ENCODE results near the gene AGTRAP.

AGTRAP gene

DNA sequence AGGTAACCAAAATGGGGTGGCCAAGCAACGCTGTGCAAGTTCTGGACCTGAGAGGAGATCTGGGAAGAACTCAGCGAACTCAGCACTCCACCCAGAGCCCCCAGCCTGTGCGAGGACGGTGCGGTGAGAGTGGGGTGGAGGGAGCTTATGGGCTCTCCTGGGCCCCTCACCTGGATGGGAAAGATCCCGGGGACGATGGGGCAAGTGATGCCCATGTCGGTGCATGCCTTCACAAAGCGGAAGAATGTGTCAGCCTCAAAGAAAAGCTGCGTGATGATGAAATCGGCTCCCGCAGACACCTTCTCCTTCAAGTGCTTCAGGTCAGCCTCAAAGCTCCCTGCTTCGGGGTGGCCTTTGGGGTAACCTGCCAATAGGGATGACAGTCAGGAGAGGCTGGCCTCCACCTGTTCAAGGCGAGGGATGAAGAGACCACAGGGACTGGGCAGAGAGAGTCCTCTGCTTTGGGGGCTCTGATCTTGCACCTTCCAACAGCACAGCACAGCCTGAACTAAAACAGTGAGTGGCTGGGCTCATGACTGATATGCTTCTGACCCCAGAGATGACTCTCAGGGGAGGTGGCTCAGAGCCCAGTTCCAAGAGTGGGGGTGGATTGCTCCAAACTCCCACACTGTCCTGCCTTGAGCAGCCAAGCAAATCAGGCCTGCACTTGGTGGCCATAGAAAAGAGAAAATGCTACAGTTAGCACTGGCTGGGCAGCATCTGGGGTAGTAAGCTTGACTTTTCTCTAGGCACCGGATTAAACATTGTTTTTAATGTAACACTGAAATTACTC lies 60.3 kb downstream of the AGTRAP start:
- Histone ChIP-seq H3K4me3 (ENCODE audit: low read depth in 1 of 5, low read length in 5 of 5) (no peak overlapping the region), H3K27me3 (ENCODE audit: control insufficient read depth in 5 of 5, insufficient read depth in 4 of 5, low read length in 5 of 5) (no peaks in the 10 kb centered on the region), H3K36me3 (ENCODE audit: control insufficient read depth in 5 of 5, insufficient read depth in 5 of 5, low read length in 5 of 5) (peaks cover 0 to 74% (median 61%) of the 10 kb centered on the region in 5 donors), H3K9ac (ENCODE audit: low read length in 5 of 5) (no peak overlapping the region), H3K4me1 (ENCODE audit: control insufficient read depth in 5 of 5, insufficient read depth in 5 of 5, low read length in 5 of 5) (peaks cover 5 to 28% (median 13%) of the 10 kb centered on the region in 5 donors), H3K9me3 (ENCODE audit: control insufficient read depth in 5 of 5, low read length in 5 of 5) (no peaks in the 10 kb centered on the region), H3K27ac (ENCODE audit: low read depth, low read length) (no peak overlapping the region)

- H3K9ac ChIP-seq (ENCODE audit: low read length in 5 of 5): peak overlapping the region in 1 of 5 donors; percentile 26
- H3K4me1 ChIP-seq (ENCODE audit: control insufficient read depth in 5 of 5, insufficient read depth in 5 of 5, low read length in 5 of 5): peaks cover 2 to 31% (median 15%) of the 10 kb centered on the region in 5 donors
- H3K4me3 ChIP-seq (ENCODE audit: low read depth in 1 of 5, low read length in 5 of 5): no peak overlapping the region
- H3K27me3 ChIP-seq (ENCODE audit: control insufficient read depth in 5 of 5, insufficient read depth in 4 of 5, low read length in 5 of 5): no peaks in the 10 kb centered on the region
- peak overlapping the region; percentile 58 for H3K27ac ChIP-seq (ENCODE audit: low read depth, low read length)
- H3K36me3 ChIP-seq (ENCODE audit: control insufficient read depth in 5 of 5, insufficient read depth in 5 of 5, low read length in 5 of 5): peaks cover 0 to 64% (median 54%) of the 10 kb centered on the region in 5 donors
- H3K9me3 ChIP-seq (ENCODE audit: control insufficient read depth in 5 of 5, low read length in 5 of 5): no peaks in the 10 kb centered on the region
These were observed 61.7 kb downstream of the AGTRAP start for GRCh38 chr1:11797525-11798216.

DNA sequence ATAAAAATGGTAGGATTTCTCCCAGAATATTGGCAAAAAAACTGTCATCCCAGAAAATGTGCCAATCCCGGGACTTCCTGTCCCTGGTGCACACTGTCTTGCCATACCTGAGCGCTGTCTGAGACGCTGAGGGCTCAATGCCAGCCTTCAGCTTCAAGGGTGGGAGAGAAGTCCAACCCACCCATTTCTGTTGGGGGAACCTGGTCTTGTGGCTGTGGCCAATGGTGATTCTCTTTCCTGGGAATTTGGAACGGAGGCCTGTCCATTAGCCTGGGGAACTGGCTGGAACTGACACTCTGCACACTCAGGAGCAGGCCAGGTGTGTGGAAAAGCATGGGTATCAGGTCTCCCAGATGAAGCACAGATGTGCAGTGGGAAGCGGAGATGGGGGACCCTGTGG lies 63.2 kb downstream of the AGTRAP start:
- H3K27me3 ChIP-seq (ENCODE audit: control insufficient read depth in 5 of 5, insufficient read depth in 4 of 5, low read length in 5 of 5): no peaks in the 10 kb centered on the region
- H3K27ac ChIP-seq (ENCODE audit: low read depth, low read length): no peak overlapping the region
- peaks cover 0 to 52% (median 44%) of the 10 kb centered on the region in 5 donors for H3K36me3 ChIP-seq (ENCODE audit: control insufficient read depth in 5 of 5, insufficient read depth in 5 of 5, low read length in 5 of 5)
- H3K4me1 ChIP-seq (ENCODE audit: control insufficient read depth in 5 of 5, insufficient read depth in 5 of 5, low read length in 5 of 5): peaks cover 7 to 45% (median 29%) of the 10 kb centered on the region in 5 donors
- no peak overlapping the region for H3K4me3 ChIP-seq (ENCODE audit: low read depth in 1 of 5, low read length in 5 of 5)
- no peak overlapping the region for H3K9ac ChIP-seq (ENCODE audit: low read length in 5 of 5)
- no peaks in the 10 kb centered on the region for H3K9me3 ChIP-seq (ENCODE audit: control insufficient read depth in 5 of 5, low read length in 5 of 5)

DNA sequence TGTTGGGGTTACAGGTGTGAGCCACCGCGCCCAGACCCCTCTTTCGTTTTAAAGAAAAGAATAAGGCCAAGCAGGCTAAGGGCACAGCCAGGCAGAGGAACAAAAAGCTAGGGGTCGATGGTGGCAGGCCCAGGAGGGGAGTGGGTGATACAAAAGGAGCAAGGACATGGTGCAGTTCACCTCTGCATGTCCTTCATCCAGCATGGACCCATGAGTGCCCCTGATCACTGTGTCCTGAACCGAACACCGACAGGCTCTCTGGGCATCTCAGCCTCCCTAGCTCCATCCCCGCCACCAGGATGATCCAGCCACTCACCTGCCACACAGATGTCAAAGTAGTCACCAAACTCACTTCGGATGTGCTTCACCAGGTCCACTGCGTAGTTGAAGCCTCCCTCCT lies 64.0 kb downstream of the AGTRAP start:
- peaks cover 10 to 53% (median 37%) of the 10 kb centered on the region in 5 donors for H3K4me1 ChIP-seq (ENCODE audit: control insufficient read depth in 5 of 5, insufficient read depth in 5 of 5, low read length in 5 of 5)
- H3K36me3 ChIP-seq (ENCODE audit: control insufficient read depth in 5 of 5, insufficient read depth in 5 of 5, low read length in 5 of 5): peaks cover 0 to 44% (median 36%) of the 10 kb centered on the region in 5 donors
- H3K27me3 ChIP-seq (ENCODE audit: control insufficient read depth in 5 of 5, insufficient read depth in 4 of 5, low read length in 5 of 5): no peaks in the 10 kb centered on the region
- H3K9ac ChIP-seq (ENCODE audit: low read length in 5 of 5): no peak overlapping the region
- no peak overlapping the region for H3K4me3 ChIP-seq (ENCODE audit: low read depth in 1 of 5, low read length in 5 of 5)
- H3K27ac ChIP-seq (ENCODE audit: low read depth, low read length): no peak overlapping the region
- no peaks in the 10 kb centered on the region for H3K9me3 ChIP-seq (ENCODE audit: control insufficient read depth in 5 of 5, low read length in 5 of 5)

DNA sequence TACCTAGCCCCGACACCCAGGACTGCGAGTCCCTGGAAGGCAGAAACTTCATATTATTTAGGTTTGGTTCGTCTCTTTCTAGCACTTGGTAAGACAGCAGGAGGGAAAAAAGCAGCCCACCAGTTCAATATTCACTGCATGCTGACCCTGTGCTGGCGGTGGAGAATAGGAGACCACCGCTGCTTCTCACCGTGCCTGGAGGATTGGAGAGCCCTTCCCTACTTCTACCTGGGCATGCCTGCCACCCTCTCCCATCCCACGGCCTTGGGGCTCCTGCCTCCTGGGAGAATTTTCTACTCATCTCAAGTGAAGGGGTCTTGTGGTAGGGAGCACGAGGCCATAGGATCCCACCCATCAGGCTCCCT lies 64.4 kb downstream of the AGTRAP start:
- H3K27me3 ChIP-seq (ENCODE audit: control insufficient read depth in 5 of 5, insufficient read depth in 4 of 5, low read length in 5 of 5): no peaks in the 10 kb centered on the region
- H3K9ac ChIP-seq (ENCODE audit: low read length in 5 of 5): no peak overlapping the region
- H3K36me3 ChIP-seq (ENCODE audit: control insufficient read depth in 5 of 5, insufficient read depth in 5 of 5, low read length in 5 of 5): peaks cover 0 to 39% (median 32%) of the 10 kb centered on the region in 5 donors
- no peak overlapping the region for H3K27ac ChIP-seq (ENCODE audit: low read depth, low read length)
- no peak overlapping the region for H3K4me3 ChIP-seq (ENCODE audit: low read depth in 1 of 5, low read length in 5 of 5)
- H3K9me3 ChIP-seq (ENCODE audit: control insufficient read depth in 5 of 5, low read length in 5 of 5): no peaks in the 10 kb centered on the region
- peaks cover 10 to 58% (median 42%) of the 10 kb centered on the region in 5 donors for H3K4me1 ChIP-seq (ENCODE audit: control insufficient read depth in 5 of 5, insufficient read depth in 5 of 5, low read length in 5 of 5)

Data from subcutaneous abdominal adipose tissue (tissue), 5 donors.